ENCODE measurements around the gene ATAD3B.

DNA sequence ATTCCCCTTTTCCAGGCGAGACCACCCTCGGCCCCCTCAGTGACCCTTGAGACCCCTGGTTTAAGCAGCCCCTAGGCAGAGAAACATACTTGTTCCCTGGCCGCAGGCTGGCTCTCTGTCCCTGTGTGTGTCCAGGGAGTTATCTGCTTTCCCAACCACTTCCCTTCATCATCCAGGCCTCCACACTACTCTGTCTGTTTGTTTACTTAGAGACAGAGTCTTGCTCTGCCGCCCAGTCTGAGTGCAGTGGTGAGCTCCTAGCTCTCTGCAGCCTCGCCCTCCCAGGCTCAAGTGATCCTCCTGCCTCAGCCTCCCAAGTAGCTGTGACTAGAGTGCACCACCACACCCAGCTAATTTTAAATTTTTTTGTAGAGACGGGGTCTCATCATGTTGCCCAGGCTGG is 41.9 kb upstream of the ATAD3B start:
- TF ChIP-seq ZNF274 (IDR thresholded peaks at IDR 0.05; ENCODE audit: low read depth, low read length) (no peak), YY1 (IDR thresholded peaks at IDR 0.05; ENCODE audit: insufficient read depth, insufficient read length) (no peak), SUZ12 (IDR thresholded peaks at IDR 0.05; ENCODE audit: extremely low read depth, insufficient read depth, insufficient read length) (no peak)

Measured in NT2/D1 (cell line).